H9 (cell line): ENCODE results near the gene AQP7. TPM values are rescaled to one million over a fixed set of nuclear protein-coding genes. Genes with fewer than 3 reads are reported as not detected.

Experiments
- DNase-seq: peaks from one replicate; pipeline ENCODE4 v3.0.0-alpha.2; 2017
- H2AFZ ChIP-seq: one replicate; pipeline ENCODE4 v1.6.1; 2013; ENCODE audit warnings: mild to moderate bottlenecking, low read length, control low read depth, moderate library complexity
- H2AK5ac ChIP-seq: 2 replicates; pipeline ENCODE4 v1.6.1; 2013; ENCODE audit warnings: low read length, control low read depth, mixed read lengths; ENCODE audit not compliant: insufficient read length
- H2BK120ac ChIP-seq: one replicate; pipeline ENCODE4 v1.6.1; 2013; ENCODE audit warnings: low read depth, mild to moderate bottlenecking, low read length, control low read depth, inconsistent platforms; ENCODE audit not compliant: poor library complexity, severe bottlenecking
- H2BK12ac ChIP-seq: 2 replicates; pipeline ENCODE4 v1.6.1; 2013; ENCODE audit warnings: low read length, control low read depth, mixed read lengths, low read depth; ENCODE audit not compliant: insufficient read length
- H2BK15ac ChIP-seq: 2 replicates; pipeline ENCODE4 v1.6.1; 2013; ENCODE audit warnings: low read depth, low read length, control low read depth
- H2BK20ac ChIP-seq: one replicate; pipeline ENCODE4 v1.6.1; 2013; ENCODE audit warnings: low read depth, mild to moderate bottlenecking, low read length, control low read depth, inconsistent platforms; ENCODE audit not compliant: poor library complexity, severe bottlenecking
- H2BK5ac ChIP-seq: 2 replicates; pipeline ENCODE4 v1.6.1; 2013; ENCODE audit warnings: low read length, control low read depth, mixed read lengths; ENCODE audit not compliant: insufficient read length
- H3K14ac ChIP-seq: 2 replicates; pipeline ENCODE4 v1.6.1; 2013; ENCODE audit warnings: low read length, control low read depth; ENCODE audit not compliant: insufficient read depth
- H3K18ac ChIP-seq: 2 replicates; pipeline ENCODE4 v1.6.1; 2013; ENCODE audit warnings: low read depth, mild to moderate bottlenecking, mixed read lengths, low read length, control low read depth; ENCODE audit not compliant: insufficient read length
- H3K23ac ChIP-seq: 2 replicates; pipeline ENCODE4 v1.6.1; 2013; ENCODE audit warnings: low read length, control low read depth, mixed read lengths, low read depth; ENCODE audit not compliant: insufficient read length
- H3K23me2 ChIP-seq: 2 replicates; pipeline ENCODE4 v1.6.1; 2013; ENCODE audit warnings: low read depth, mild to moderate bottlenecking, mixed read lengths, low read length, control low read depth; ENCODE audit not compliant: insufficient read length, poor library complexity, severe bottlenecking
- H3K27ac ChIP-seq: 2 replicates; pipeline ENCODE4 v1.5.1; 2013; ENCODE audit warnings: low read length, control low read depth, mixed read lengths, low read depth; ENCODE audit not compliant: insufficient read length
- H3K27me3 ChIP-seq: 2 replicates; pipeline ENCODE4 v1.6.1; 2013; ENCODE audit warnings: low read length, control low read depth, inconsistent platforms; ENCODE audit not compliant: insufficient read depth
- H3K4ac ChIP-seq: 2 replicates; pipeline ENCODE4 v1.6.1; 2013; ENCODE audit warnings: low read depth, mild to moderate bottlenecking, control low read depth, inconsistent platforms, low read length, moderate library complexity
- H3K4me1 ChIP-seq: 2 replicates; pipeline ENCODE4 v1.6.1; 2013; ENCODE audit warnings: low read length, control low read depth, inconsistent platforms; ENCODE audit not compliant: insufficient read depth
- H3K4me2 ChIP-seq: 2 replicates; pipeline ENCODE4 v1.6.1; 2013; ENCODE audit warnings: low read length, control low read depth, mixed read lengths; ENCODE audit not compliant: insufficient read length, insufficient read depth
- H3K56ac ChIP-seq: 2 replicates; pipeline ENCODE4 v1.6.1; 2013; ENCODE audit warnings: low read depth, mild to moderate bottlenecking, mixed read lengths, low read length, control low read depth; ENCODE audit not compliant: insufficient read length
- H3K79me1 ChIP-seq: 2 replicates; pipeline ENCODE4 v1.6.1; 2013; ENCODE audit warnings: low read depth, mild to moderate bottlenecking, moderate library complexity, low read length, control low read depth, inconsistent platforms; ENCODE audit not compliant: insufficient read depth, poor library complexity, severe bottlenecking
- H3K79me2 ChIP-seq: 2 replicates; pipeline ENCODE4 v1.6.1; 2013; ENCODE audit warnings: low read length, control low read depth, inconsistent platforms; ENCODE audit not compliant: insufficient read depth
- H3K9ac ChIP-seq: 2 replicates; pipeline ENCODE4 v1.6.1; 2013; ENCODE audit warnings: low read length, control low read depth, mixed read lengths; ENCODE audit not compliant: insufficient read length; ENCODE audit errors: extremely low read depth
- H3K9me3 ChIP-seq: one replicate; pipeline ENCODE4 v1.6.1; 2013; ENCODE audit warnings: low read depth, low read length, inconsistent platforms; ENCODE audit not compliant: control insufficient read depth
- H3T11ph ChIP-seq: one replicate; pipeline ENCODE4 v1.6.1; 2013; ENCODE audit warnings: mild to moderate bottlenecking, low read length, control low read depth, inconsistent platforms
- H4K20me1 ChIP-seq: one replicate; pipeline ENCODE4 v1.6.1; 2013; ENCODE audit not compliant: control insufficient read depth, insufficient read length, insufficient read depth
- H4K5ac ChIP-seq: 2 replicates; pipeline ENCODE4 v1.6.1; 2013; ENCODE audit warnings: low read depth, mild to moderate bottlenecking, mixed read lengths, low read length, control low read depth; ENCODE audit not compliant: insufficient read length
- H4K8ac ChIP-seq: replicated peaks from 2 replicates; pipeline ENCODE4 v1.6.1; 2013; ENCODE audit warnings: low read length, control low read depth, mixed read lengths, low read depth; ENCODE audit not compliant: insufficient read length
- H4K91ac ChIP-seq: 2 replicates; pipeline ENCODE4 v1.6.1; 2013; ENCODE audit warnings: low read depth, mild to moderate bottlenecking, moderate library complexity, mixed read lengths, low read length, control low read depth; ENCODE audit not compliant: insufficient read length
- H3K27ac Mint-ChIP-seq, 3 experiments: 2 replicates in 2 of 3; 3 replicates in 1 of 3; pipeline ENCODE4 v1.8.0; 2020 to 2021; ENCODE audit warnings: mixed read lengths in 3 of 3, mild to moderate bottlenecking in 1 of 3, moderate library complexity in 1 of 3
- H3K27me3 Mint-ChIP-seq: 2 replicates; pipeline ENCODE4 v1.8.0; 2021; ENCODE audit warnings: low read depth, mild to moderate bottlenecking, moderate library complexity, mixed read lengths
- H3K36me3 Mint-ChIP-seq, 3 experiments: 2 replicates in 2 of 3; 3 replicates in 1 of 3; pipeline ENCODE4 v1.8.0; 2020 to 2021; ENCODE audit warnings: low read depth in 3 of 3, mixed read lengths in 3 of 3; ENCODE audit not compliant: insufficient read depth in 1 of 3
- H3K4me1 Mint-ChIP-seq, 2 experiments: 2 replicates each; pipeline ENCODE4 v1.8.0; 2020; ENCODE audit warnings: mixed read lengths in 2 of 2
- H3K4me3 Mint-ChIP-seq, 2 experiments: 2 replicates in 1 of 2; 3 replicates in 1 of 2; pipeline ENCODE4 v1.8.0; 2020 to 2021; ENCODE audit warnings: mild to moderate bottlenecking in 2 of 2, mixed read lengths in 2 of 2, moderate library complexity in 1 of 2
- H3K9me3 Mint-ChIP-seq, 2 experiments: 2 replicates in 1 of 2; 3 replicates in 1 of 2; pipeline ENCODE4 v1.8.0; 2020; ENCODE audit warnings: mild to moderate bottlenecking in 2 of 2, mixed read lengths in 2 of 2, moderate library complexity in 1 of 2
- CTCF ChIP-seq: fragments of 200-600 bp; sonication (generic); conservative IDR thresholded peaks from 3 replicates; pipeline ENCODE4 v1.8.0; 2021; ENCODE audit warnings: antibody characterized with exemption, mild to moderate bottlenecking
- WGBS: extraction: QIAGEN DNeasy Blood & Tissue Kit; methylation state at CpG from one replicate; pipeline ENCODE4 v1.1.7; 2013; ENCODE audit warnings: missing lambda C conversion rate, low lambda C conversion rate, mixed read lengths; ENCODE audit not compliant: insufficient read length; ENCODE audit errors: extremely low coverage; 5-methylcytosine and 5-hydroxymethylcytosine counted together
- total RNA-seq: library from RNA; stranded (reverse); gene quantifications from 2 replicates; pipeline ENCODE4 v1.2.1, GENCODE V29; 2021

The AQP7 gene
- total RNA-seq, 1 experiment from 2014 or later = not detected

DNA sequence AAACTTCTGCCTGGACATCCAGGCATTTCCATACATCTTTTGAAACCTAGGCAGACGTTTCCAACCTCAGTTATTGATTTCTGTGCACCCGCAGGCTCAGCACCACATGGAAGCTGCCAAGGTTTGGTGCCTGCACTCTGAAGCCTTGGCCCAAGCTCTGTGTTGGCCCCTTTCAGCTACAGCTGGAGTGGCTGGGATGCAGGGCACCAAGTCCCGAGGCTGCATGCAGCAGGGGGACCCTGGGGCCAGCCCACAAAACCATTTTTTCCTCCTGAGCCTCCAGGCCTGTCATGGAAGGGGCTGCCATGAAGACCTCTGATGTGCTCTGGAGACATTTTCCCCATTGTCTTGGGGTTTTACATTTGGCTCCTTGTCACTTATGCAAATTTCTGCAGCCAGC, 62.2 kb downstream of the AQP7 start:
- H3K18ac ChIP-seq = no peak overlapping the region
- no peak overlapping the region for H4K91ac ChIP-seq
- WGBS = no CpG with 5 or more reads among the region's 3 CpGs
- H3K4me2 ChIP-seq = no peak overlapping the region
- DNase-seq = no peak
- H2AK5ac ChIP-seq = no peak overlapping the region
- no peak overlapping the region for H2AFZ ChIP-seq
- H3K9ac ChIP-seq = no peak overlapping the region
- H3T11ph ChIP-seq = no peak overlapping the region
- H4K8ac ChIP-seq = no peak overlapping the region
- no peak overlapping the region for H2BK12ac ChIP-seq
- Mint-ChIP-seq H3K4me3 (no peak overlapping the region), H3K27me3 (no peaks in the 10 kb centered on the region), H3K4me1 (no peaks in the 10 kb centered on the region), H3K27ac (no peak overlapping the region), H3K36me3 (peaks cover 51 to 84% (median 71%) of the 10 kb centered on the region in 3 experiments), H3K9me3 (peaks cover 26 to 30% of the 10 kb centered on the region in 2 experiments)
- no peak overlapping the region for H2BK5ac ChIP-seq
- no peaks in the 10 kb centered on the region for H3K23me2 ChIP-seq
- H3K9me3 ChIP-seq = peaks cover 29% of the 10 kb centered on the region
- no peak overlapping the region for H3K4ac ChIP-seq
- no peak overlapping the region for H2BK20ac ChIP-seq
- H3K23ac ChIP-seq = no peak overlapping the region
- H3K14ac ChIP-seq = no peak overlapping the region
- no peaks in the 10 kb centered on the region for H3K79me1 ChIP-seq
- TF ChIP-seq CTCF = no peak
- H2BK120ac ChIP-seq = no peak overlapping the region
- H2BK15ac ChIP-seq = no peak overlapping the region
- H3K27ac ChIP-seq = no peak overlapping the region
- no peak overlapping the region for H3K56ac ChIP-seq
- H3K4me1 ChIP-seq = no peaks in the 10 kb centered on the region
- H3K27me3 ChIP-seq = no peaks in the 10 kb centered on the region
- no peaks in the 10 kb centered on the region for H4K20me1 ChIP-seq
- no peaks in the 10 kb centered on the region for H3K79me2 ChIP-seq
- H4K5ac ChIP-seq = no peak overlapping the region

Other genes starting within 250 kb of the AQP7 start
- 15.3 and 16.1 TPM in 2 replicates for gene B4GALT1, start 235.2 kb downstream of the AQP7 start, total RNA-seq
- not detected in 2 replicates for gene SPINK4, start 162.4 kb downstream of the AQP7 start, total RNA-seq
- gene BAG1, start 137.9 kb downstream of the AQP7 start, total RNA-seq = 58.8 and 66.4 TPM in 2 replicates
- 47.6 and 51.9 TPM in 2 replicates for gene CHMP5, start 137.5 kb downstream of the AQP7 start, total RNA-seq
- 35.1 and 36.3 TPM in 2 replicates for gene NFX1, start 112.1 kb downstream of the AQP7 start, total RNA-seq
- 1.6 TPM in 2 replicates for gene AQP3, start 45.0 kb upstream of the AQP7 start, total RNA-seq
- 64.4 and 66.3 TPM in 2 replicates for gene NOL6, start 71.4 kb upstream of the AQP7 start, total RNA-seq
- 9.1 and 10.6 TPM in 2 replicates for gene ANKRD18B, start 121.7 kb upstream of the AQP7 start, total RNA-seq